ENCODE measurements around the gene PEX11B. TPM values are rescaled to one million over a fixed set of nuclear protein-coding genes. Genes with fewer than 3 reads are reported as not detected.
"Not testable (repeated sequence)": the region's sequence is repeated elsewhere in the genome, so short reads cannot be mapped to it uniquely, and the experiment has no call there.

The PEX11B gene
- total and polyA plus RNA-seq, 5 experiments from 2014 or later = 35.3 to 50.3 (median 39.7) TPM

DNA sequence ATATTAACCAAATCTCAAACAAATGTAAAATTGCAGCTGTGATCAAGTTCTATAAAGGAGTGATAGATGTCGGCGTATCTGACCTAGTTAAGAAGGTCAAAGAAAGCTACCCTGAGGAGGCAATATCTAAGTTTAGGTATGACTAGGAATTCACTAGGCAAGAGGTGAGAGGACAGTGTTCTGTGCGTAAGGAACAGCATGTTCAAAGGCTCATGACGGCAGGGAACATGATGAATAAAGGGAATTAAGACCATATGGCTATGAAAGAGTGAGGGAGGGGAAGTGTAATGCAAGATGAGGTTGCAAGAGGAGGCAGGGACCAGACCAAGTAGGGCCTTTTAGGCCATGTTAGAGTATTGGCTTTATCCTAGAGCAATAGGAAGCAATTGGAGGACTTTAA, 30.7 kb upstream of the PEX11B start:
- H3K36me3 Mint-ChIP-seq = peaks cover 0 to 74% (median 3%) of the 10 kb centered on the region in 3 donors
- no peak overlapping the region for H3K4me3 Mint-ChIP-seq
- peak overlapping the region in 9 of 10 donors; percentile 3 to 75 (median 36) for H3K27ac Mint-ChIP-seq
- H3K4me1 Mint-ChIP-seq = peaks cover 14 to 64% (median 54%) of the 10 kb centered on the region in 4 donors
- ATAC-seq (no peak), DNase-seq (no peak)
- POLR2A ChIA-PET = interaction anchor here (0.7 to 1.3 kb wide), 3 partner anchors 9 to 22 kb away, joined by 3 read pairs; partner anchors contain the start of gene RBM8A
- H3K27me3 Mint-ChIP-seq = no peaks in the 10 kb centered on the region
- no peaks in the 10 kb centered on the region for H3K9me3 Mint-ChIP-seq

DNA sequence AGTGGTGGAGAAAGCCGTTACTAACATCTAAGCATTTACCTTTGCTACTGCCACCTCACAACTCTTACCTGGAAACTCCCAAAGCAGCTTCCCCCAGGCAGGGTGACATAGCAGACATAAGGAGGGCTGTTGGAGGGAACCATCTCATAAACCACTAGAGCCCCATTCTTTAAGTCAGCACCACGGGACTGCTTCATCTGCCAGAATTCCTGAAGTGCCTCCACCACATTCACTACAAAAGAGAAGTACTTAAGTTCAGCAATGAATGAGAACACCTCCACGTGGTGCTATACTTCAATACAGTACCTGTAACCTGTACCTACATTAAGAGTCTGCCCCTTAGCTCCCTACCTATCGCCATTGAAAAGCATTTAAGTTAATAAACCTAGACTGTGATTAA, 29.0 kb upstream of the PEX11B start:
- Mint-ChIP-seq H3K36me3 (peaks cover 3 to 78% (median 4%) of the 10 kb centered on the region in 3 donors), H3K4me3 (no peak overlapping the region), H3K27me3 (no peaks in the 10 kb centered on the region), H3K27ac (peak overlapping the region in 1 of 10 donors; percentile 29), H3K4me1 (peaks cover 16 to 59% (median 45%) of the 10 kb centered on the region in 4 donors), H3K9me3 (no peaks in the 10 kb centered on the region)
- DNase-seq (no peak), ATAC-seq (no peak)
- POLR2A ChIA-PET = no interaction called here

GRCh38 chr1:145946477-145946986, 28.0 kb upstream of the PEX11B start:
- no peaks in the 10 kb centered on the region for H3K27me3 Mint-ChIP-seq
- ATAC-seq = no peak
- peaks cover 15 to 54% (median 37%) of the 10 kb centered on the region in 4 donors for H3K4me1 Mint-ChIP-seq
- no peak overlapping the region for H3K4me3 Mint-ChIP-seq
- POLR2A ChIA-PET = no interaction called here
- peak overlapping the region in 3 of 10 donors; percentile 16 to 68 (median 65) for H3K27ac Mint-ChIP-seq
- DNase-seq = no peak
- no peaks in the 10 kb centered on the region for H3K9me3 Mint-ChIP-seq
- peaks cover 4 to 82% (median 8%) of the 10 kb centered on the region in 3 donors for H3K36me3 Mint-ChIP-seq

DNA sequence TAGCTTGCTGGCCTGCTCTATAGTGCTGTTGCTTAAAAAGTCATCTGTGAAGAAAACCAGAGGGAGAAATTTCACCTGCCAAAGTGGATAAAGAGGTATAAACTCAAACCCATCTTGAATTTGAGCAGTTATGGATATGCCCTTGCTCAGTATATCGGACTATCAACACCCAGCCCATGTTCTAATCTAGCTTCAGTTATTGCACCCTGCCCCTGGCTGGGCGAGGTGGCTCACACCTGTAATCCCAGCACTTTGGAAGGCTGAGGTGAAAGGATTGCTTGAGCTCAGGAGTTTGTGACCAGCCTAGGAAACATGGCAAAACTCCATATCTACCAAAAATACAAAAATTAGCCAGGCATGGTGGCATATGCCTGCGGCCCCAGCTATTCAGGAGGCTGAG, 26.0 kb upstream of the PEX11B start:
- peak overlapping the region in 4 of 10 donors; percentile 14 to 58 (median 46) for H3K27ac Mint-ChIP-seq
- H3K4me3 Mint-ChIP-seq = no peak overlapping the region
- ATAC-seq (no peak), DNase-seq (no peak)
- peaks cover 11 to 36% (median 20%) of the 10 kb centered on the region in 4 donors for H3K4me1 Mint-ChIP-seq
- H3K27me3 Mint-ChIP-seq = no peaks in the 10 kb centered on the region
- POLR2A ChIA-PET = interaction anchor here (0.6 to 1.1 kb wide), 3 partner anchors 8 to 65 kb away, joined by 3 to 4 read pairs (median 4); no protein-coding TSS in a partner anchor
- no peaks in the 10 kb centered on the region for H3K9me3 Mint-ChIP-seq
- peaks cover 4 to 86% (median 8%) of the 10 kb centered on the region in 3 donors for H3K36me3 Mint-ChIP-seq

DNA sequence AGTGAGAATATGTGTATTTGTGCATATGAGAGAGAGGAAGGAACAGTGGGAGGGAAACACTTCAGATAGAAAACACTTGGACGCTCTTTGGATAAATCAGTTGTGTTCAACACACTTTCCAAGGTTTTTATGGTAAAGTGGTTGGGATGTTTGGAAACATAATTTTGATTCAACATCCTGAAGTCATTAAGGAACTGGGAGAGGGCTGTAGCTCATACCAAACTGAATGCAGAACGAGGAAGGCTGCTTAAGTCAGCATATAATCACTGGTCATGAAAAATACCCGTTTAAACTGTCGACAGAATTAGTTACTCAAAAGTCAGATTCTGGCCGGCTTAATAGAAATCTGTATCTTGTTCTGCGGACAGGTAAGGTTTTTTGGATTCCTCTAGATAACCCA, 24.4 kb upstream of the PEX11B start:
- Mint-ChIP-seq H3K4me1 (peaks cover 0 to 23% (median 10%) of the 10 kb centered on the region in 4 donors), H3K4me3 (no peak overlapping the region), H3K36me3 (peaks cover 4 to 86% (median 8%) of the 10 kb centered on the region in 3 donors), H3K9me3 (no peaks in the 10 kb centered on the region), H3K27me3 (no peaks in the 10 kb centered on the region), H3K27ac (peak overlapping the region in 2 of 10 donors; percentile 8 to 76)
- no peak for DNase-seq
- POLR2A ChIA-PET = interaction anchor here (0.7 kb wide), 1 partner anchor 15 kb away, joined by 3 read pairs; the partner anchor contains the start of gene RBM8A
- no peak for ATAC-seq

GRCh38 chr1:145942405-145942804, 23.9 kb upstream of the PEX11B start:
- Mint-ChIP-seq H3K27ac (peak overlapping the region in 4 of 10 donors; percentile 8 to 73 (median 18)), H3K27me3 (no peaks in the 10 kb centered on the region), H3K4me3 (no peak overlapping the region), H3K9me3 (no peaks in the 10 kb centered on the region), H3K4me1 (peaks cover 0 to 22% (median 10%) of the 10 kb centered on the region in 4 donors), H3K36me3 (peaks cover 4 to 87% (median 8%) of the 10 kb centered on the region in 3 donors)
- POLR2A ChIA-PET = interaction anchor here (0.7 kb wide), 1 partner anchor 15 kb away, joined by 3 read pairs; the partner anchor contains the start of gene RBM8A
- DNase-seq (no peak), ATAC-seq (no peak)

- POLR2A ChIA-PET = interaction anchor here (0.6 to 1.5 kb wide), 3 partner anchors 10 to 45 kb away, joined by 3 to 9 read pairs (median 3); partner anchors contain the start of genes PEX11B and RBM8A
- Mint-ChIP-seq H3K27me3 (no peaks in the 10 kb centered on the region), H3K36me3 (peaks cover 6 to 80% (median 10%) of the 10 kb centered on the region in 3 donors), H3K4me3 (no peak overlapping the region), H3K4me1 (peaks cover 2 to 16% (median 10%) of the 10 kb centered on the region in 4 donors), H3K27ac (peak overlapping the region in 4 of 10 donors; percentile 27 to 51 (median 41)), H3K9me3 (no peaks in the 10 kb centered on the region)
- DNase-seq = no peak
- ATAC-seq = no peak
These were observed 18.9 kb upstream of the PEX11B start for GRCh38 chr1:145937436-145937835.

GRCh38 chr1:145936247-145936646, 17.7 kb upstream of the PEX11B start:
- no peaks in the 10 kb centered on the region for H3K27me3 Mint-ChIP-seq
- peaks cover 3 to 69% (median 10%) of the 10 kb centered on the region in 3 donors for H3K36me3 Mint-ChIP-seq
- no peak overlapping the region for H3K4me3 Mint-ChIP-seq
- no peak for DNase-seq
- peak overlapping the region in 2 of 10 donors; percentile 28 to 61 for H3K27ac Mint-ChIP-seq
- no peak for ATAC-seq
- H3K9me3 Mint-ChIP-seq = no peaks in the 10 kb centered on the region
- POLR2A ChIA-PET = interaction anchor here (1.1 to 1.5 kb wide), 5 partner anchors 8 to 27 kb away, joined by 3 to 7 read pairs (median 4); partner anchors contain the start of genes LIX1L, PEX11B and RBM8A
- H3K4me1 Mint-ChIP-seq = peaks cover 4 to 24% (median 18%) of the 10 kb centered on the region in 4 donors

GRCh38 chr1:145935708-145936107, 17.2 kb upstream of the PEX11B start:
- H3K9me3 Mint-ChIP-seq = no peaks in the 10 kb centered on the region
- DNase-seq (no peak), ATAC-seq (no peak)
- POLR2A ChIA-PET = interaction anchor here (1.1 to 1.5 kb wide), 4 partner anchors 8 to 28 kb away, joined by 3 to 7 read pairs (median 5); partner anchors contain the start of genes LIX1L and RBM8A
- H3K4me3 Mint-ChIP-seq = no peak overlapping the region
- H3K27me3 Mint-ChIP-seq = no peaks in the 10 kb centered on the region
- H3K36me3 Mint-ChIP-seq = peaks cover 3 to 68% (median 10%) of the 10 kb centered on the region in 3 donors
- H3K27ac Mint-ChIP-seq = peak overlapping the region in 6 of 10 donors; percentile 3 to 89 (median 46)
- peaks cover 4 to 24% (median 21%) of the 10 kb centered on the region in 4 donors for H3K4me1 Mint-ChIP-seq

- not testable (repeated sequence) for ATAC-seq, H3K9me3 Mint-ChIP-seq, H3K27me3 Mint-ChIP-seq
- Mint-ChIP-seq H3K36me3 (peaks cover 3 to 43% (median 10%) of the 10 kb centered on the region in 3 donors), H3K4me1 (peaks cover 7 to 30% (median 30%) of the 10 kb centered on the region in 4 donors), H3K27ac (peak overlapping the region; percentile 71 to 95 (median 93)), H3K4me3 (peak overlapping the region; percentile 19 to 80 (median 67))
- peak in 3 of 10 donors; percentile 29 to 48 (median 29) for DNase-seq
- POLR2A ChIA-PET = interaction anchor here (0.6 to 2.6 kb wide), 6 partner anchors 13 to 57 kb away, joined by 4 to 13 read pairs (median 5); partner anchors contain the start of genes ANKRD34A, LIX1L, PEX11B and POLR3GL
These were observed 14.0 kb upstream of the PEX11B start for GRCh38 chr1:145932522-145933009.

- H3K4me1 Mint-ChIP-seq = peaks cover 7 to 26% (median 24%) of the 10 kb centered on the region in 4 donors
- H3K9me3 Mint-ChIP-seq = no peaks in the 10 kb centered on the region
- H3K36me3 Mint-ChIP-seq = peaks cover 0 to 9% (median 5%) of the 10 kb centered on the region in 3 donors
- peak overlapping the region in 6 of 10 donors; percentile 38 to 87 (median 66) for H3K4me3 Mint-ChIP-seq
- no peaks in the 10 kb centered on the region for H3K27me3 Mint-ChIP-seq
- peak overlapping the region in 2 of 10 donors; percentile 91 to 94 for H3K27ac Mint-ChIP-seq
- no peak for DNase-seq
- POLR2A ChIA-PET = interaction anchor here (0.7 to 3.9 kb wide), 34 partner anchors 8 to 124 kb away, joined by 3 to 288 read pairs (median 7); partner anchors contain the start of genes ANKRD34A, ITGA10, LIX1L and NUDT17
- no peak for ATAC-seq
These were observed 9.6 kb upstream of the PEX11B start for GRCh38 chr1:145927916-145928643.
